Suprapubic skin (tissue), 4 donors: ENCODE results near the gene TMCC1. TPM values are rescaled to one million over a fixed set of nuclear protein-coding genes. Genes with fewer than 3 reads are reported as not detected.

ENCODE experiments used
- DNase-seq, 2 donors: peaks; one replicate each; pipeline ENCODE4 v3.0.0-alpha.2; 2019; ENCODE audit warnings: low spot score in 2 of 2
- H3K27ac ChIP-seq: fragments of 200-600 bp; sonication (generic); one replicate; pipeline ENCODE4 v1.5.1; 2019
- H3K27me3 ChIP-seq: fragments of 200-600 bp; sonication (generic); one replicate; pipeline ENCODE4 v1.5.1; 2019
- H3K36me3 ChIP-seq: fragments of 200-600 bp; sonication (generic); one replicate; pipeline ENCODE4 v1.5.1; 2019
- H3K4me1 ChIP-seq: fragments of 200-600 bp; sonication (generic); one replicate; pipeline ENCODE4 v1.5.1; 2019
- H3K4me3 ChIP-seq: fragments of 200-600 bp; sonication (generic); one replicate; pipeline ENCODE4 v1.5.1; 2019; ENCODE audit warnings: mild to moderate bottlenecking
- H3K9me3 ChIP-seq: fragments of 200-600 bp; sonication (generic); one replicate; pipeline ENCODE4 v1.5.1; 2019
- EP300 ChIP-seq: sonication (generic); formaldehyde crosslinking; IDR thresholded peaks from one replicate; pipeline ENCODE4 v1.6.1; 2017; ENCODE audit warnings: antibody characterized with exemption
- POLR2A ChIP-seq, 2 donors: fragments of 450-650 bp; IDR thresholded peaks; one replicate each; pipeline ENCODE4 v1.6.1; 2017; ENCODE audit warnings: antibody characterized with exemption in 2 of 2, mild to moderate bottlenecking in 2 of 2, moderate library complexity in 2 of 2
- POLR2AphosphoS5 ChIP-seq, 3 donors: sonication (generic); formaldehyde crosslinking; IDR thresholded peaks; one replicate each; pipeline ENCODE4 v1.6.1; 2017; ENCODE audit warnings: antibody characterized with exemption in 3 of 3
- WGBS: methylation state at CpG from one replicate; pipeline ENCODE4 v1.1.5; 2018; 5-methylcytosine and 5-hydroxymethylcytosine counted together
- total RNA-seq, 4 donors: library from RNA; depleted of rRNA; stranded (reverse); fragments of >200 nt; gene quantifications; one replicate each; pipeline ENCODE4 v1.1.0, GENCODE V29; 2016
- TF ChIP-seq, protein P1 (sequence below), 2 donors: fragments of 200-600 bp in 1 of 2; fragments of 450-650 bp in 1 of 2; sonication (generic) in 1 of 2; IDR thresholded peaks; one replicate each; pipeline ENCODE4 v1.5.1; 2016 to 2019; ENCODE audit warnings: antibody characterized with exemption in 2 of 2, mild to moderate bottlenecking in 1 of 2, moderate library complexity in 1 of 2

Gene TMCC1
- total RNA-seq, 4 donors from 2014 or later, result 14.6 to 26.4 (median 22.4) TPM

DNA sequence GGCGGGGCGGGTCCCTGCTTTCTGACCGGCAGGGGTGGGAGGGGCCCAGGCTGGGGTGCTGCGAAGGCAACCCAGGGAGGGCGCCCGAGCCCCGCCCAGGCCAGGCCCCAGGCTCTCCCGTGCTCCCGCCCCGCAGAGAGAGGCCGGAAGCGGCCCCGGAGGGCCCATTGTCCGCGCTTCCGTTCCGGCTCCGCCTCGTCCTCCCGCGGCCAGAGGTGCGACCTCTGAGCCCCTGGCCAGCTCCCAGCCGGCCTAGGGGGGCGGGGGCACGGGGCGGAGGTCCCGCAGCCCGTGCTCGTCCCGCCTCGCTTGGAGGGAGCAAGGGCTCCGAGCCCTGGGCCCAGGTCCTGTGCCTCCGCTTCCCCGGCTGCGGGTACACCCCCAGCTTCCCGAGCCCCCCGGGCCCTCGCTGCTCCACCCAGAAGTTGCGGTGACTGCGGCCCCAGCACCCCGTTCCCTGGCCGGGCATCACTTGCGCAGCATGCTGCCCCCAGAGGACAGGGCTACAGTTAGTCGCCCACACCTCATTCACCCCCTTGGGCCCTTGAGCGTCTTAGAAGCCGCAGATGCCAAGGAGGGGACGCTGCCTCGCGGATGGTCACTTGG, 266.7 kb downstream of the TMCC1 start:
- DNase-seq, result peak; percentile 92 to 94
- WGBS, result 0% methylated on average over 5 of the region's 49 CpGs
- peaks cover 66% of the 10 kb centered on the region for H3K4me1 ChIP-seq

DNA sequence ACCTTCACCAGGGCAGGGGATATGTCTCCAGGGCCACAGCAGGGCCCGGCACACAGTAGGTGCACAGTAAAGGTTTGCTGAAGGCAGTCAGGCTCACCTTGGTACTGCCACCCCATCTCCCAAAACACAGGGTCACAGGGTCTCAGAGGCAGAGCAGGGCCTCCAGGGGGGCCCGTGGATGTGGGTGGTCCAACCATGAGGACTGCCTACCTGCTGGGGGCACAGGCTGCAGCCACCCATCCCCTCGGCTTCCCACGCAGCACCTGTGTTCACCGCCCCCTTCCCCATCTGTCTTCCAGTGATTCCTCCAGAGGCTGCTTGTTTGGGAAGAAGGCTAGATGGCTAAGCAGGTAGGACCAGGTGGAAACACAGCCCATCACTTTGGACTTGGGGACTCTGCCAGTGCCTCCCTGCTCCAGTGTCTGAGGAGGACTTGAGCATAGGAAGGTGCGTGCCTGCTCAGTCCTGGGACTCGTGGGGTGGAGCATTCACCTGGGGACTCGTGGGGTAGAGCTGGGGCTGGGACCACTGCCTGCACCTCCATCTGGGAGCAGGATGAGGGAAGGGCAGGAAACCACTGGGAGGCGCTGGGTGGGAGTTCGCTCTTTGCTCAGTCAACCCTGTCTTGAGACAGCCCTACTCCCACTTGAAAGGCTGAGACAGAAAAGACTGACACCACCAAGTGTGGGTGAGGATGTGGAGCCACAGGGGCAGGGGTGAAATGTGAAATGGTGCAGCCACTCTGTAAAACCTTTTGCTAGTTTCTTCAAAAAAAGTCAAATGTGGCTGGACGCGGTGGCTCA, 268.2 kb downstream of the TMCC1 start:
- Histone ChIP-seq H3K9me3 (no peaks in the 10 kb centered on the region), H3K27me3 (no peaks in the 10 kb centered on the region), H3K4me1 (peaks cover 69% of the 10 kb centered on the region), H3K27ac (peak overlapping the region; percentile 94), H3K4me3 (no peak overlapping the region), H3K36me3 (no peaks in the 10 kb centered on the region)
- TF ChIP-seq, protein P1, sequence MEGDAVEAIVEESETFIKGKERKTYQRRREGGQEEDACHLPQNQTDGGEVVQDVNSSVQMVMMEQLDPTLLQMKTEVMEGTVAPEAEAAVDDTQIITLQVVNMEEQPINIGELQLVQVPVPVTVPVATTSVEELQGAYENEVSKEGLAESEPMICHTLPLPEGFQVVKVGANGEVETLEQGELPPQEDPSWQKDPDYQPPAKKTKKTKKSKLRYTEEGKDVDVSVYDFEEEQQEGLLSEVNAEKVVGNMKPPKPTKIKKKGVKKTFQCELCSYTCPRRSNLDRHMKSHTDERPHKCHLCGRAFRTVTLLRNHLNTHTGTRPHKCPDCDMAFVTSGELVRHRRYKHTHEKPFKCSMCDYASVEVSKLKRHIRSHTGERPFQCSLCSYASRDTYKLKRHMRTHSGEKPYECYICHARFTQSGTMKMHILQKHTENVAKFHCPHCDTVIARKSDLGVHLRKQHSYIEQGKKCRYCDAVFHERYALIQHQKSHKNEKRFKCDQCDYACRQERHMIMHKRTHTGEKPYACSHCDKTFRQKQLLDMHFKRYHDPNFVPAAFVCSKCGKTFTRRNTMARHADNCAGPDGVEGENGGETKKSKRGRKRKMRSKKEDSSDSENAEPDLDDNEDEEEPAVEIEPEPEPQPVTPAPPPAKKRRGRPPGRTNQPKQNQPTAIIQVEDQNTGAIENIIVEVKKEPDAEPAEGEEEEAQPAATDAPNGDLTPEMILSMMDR (IDR thresholded peaks at IDR 0.05), result no peak
- TF ChIP-seq EP300 (no peak), POLR2AphosphoS5 (IDR thresholded peaks at IDR 0.05) (no peak), POLR2A (IDR thresholded peaks at IDR 0.05) (no peak)
- WGBS, result 92% methylated on average over 7 of the region's 12 CpGs
- DNase-seq, result peak; percentile 73 to 74

More for the DNA sequence above, 266.7 kb downstream of the TMCC1 start:
- TF ChIP-seq, protein P1 (IDR thresholded peaks at IDR 0.05), result no peak
- TF ChIP-seq POLR2AphosphoS5 (IDR thresholded peaks at IDR 0.05), result peak in 1 of 3 donors; percentile 9
- TF ChIP-seq POLR2A (IDR thresholded peaks at IDR 0.05), result peak in 1 of 2 donors; percentile 59
- no peak for TF ChIP-seq EP300
- Histone ChIP-seq H3K4me3 (peak overlapping the region; percentile 60), H3K27ac (peak overlapping the region; percentile 94), H3K36me3 (no peaks in the 10 kb centered on the region), H3K9me3 (no peaks in the 10 kb centered on the region), H3K27me3 (no peaks in the 10 kb centered on the region)

DNA sequence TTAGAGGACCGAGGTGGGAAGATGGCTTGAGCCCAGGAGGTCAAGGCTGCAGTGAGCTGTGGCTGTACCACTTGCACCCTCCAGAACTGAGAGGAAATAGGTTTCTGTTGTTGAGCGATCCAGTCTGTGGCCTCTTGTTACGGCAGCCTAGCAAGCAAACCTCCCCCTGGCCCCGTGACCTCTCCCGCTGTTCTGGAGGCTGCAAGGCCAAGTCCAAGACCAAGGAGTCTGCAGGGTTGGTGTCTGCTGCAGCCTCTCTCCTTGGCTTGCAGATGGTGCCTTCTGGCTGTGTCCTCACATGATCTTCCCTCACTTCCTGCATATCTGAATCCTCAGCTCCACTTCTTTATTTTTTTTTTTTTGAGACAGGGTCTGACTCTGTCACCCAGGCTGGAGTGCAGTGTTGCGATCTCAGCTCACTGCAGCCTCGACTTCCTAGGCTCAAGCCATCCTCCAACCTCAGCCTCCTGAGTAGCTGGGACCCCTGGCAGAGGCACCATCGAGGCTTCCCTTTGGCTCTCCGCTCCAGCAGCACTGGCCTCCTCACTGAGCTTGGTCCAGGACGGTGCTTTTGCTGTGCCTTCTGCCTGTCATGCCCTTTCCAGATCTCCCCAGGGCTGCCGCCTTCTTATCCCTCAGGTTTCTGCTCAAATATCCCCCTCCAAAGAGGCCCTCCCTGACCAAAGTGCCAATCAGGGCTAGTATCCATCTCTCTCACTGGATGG, 269.0 kb downstream of the TMCC1 start:
- Histone ChIP-seq H3K36me3 (no peaks in the 10 kb centered on the region), H3K4me1 (peaks cover 73% of the 10 kb centered on the region), H3K27me3 (no peaks in the 10 kb centered on the region), H3K27ac (peak overlapping the region; percentile 94), H3K4me3 (no peak overlapping the region), H3K9me3 (no peaks in the 10 kb centered on the region)
- 64% methylated on average over 11 of the region's 11 CpGs for WGBS
- DNase-seq, result peak; percentile 64 to 76
- TF ChIP-seq EP300, result no peak
- no peak for TF ChIP-seq POLR2A (IDR thresholded peaks at IDR 0.05)
- TF ChIP-seq, protein P1 (IDR thresholded peaks at IDR 0.05), result no peak
- no peak for TF ChIP-seq POLR2AphosphoS5 (IDR thresholded peaks at IDR 0.05)

DNA sequence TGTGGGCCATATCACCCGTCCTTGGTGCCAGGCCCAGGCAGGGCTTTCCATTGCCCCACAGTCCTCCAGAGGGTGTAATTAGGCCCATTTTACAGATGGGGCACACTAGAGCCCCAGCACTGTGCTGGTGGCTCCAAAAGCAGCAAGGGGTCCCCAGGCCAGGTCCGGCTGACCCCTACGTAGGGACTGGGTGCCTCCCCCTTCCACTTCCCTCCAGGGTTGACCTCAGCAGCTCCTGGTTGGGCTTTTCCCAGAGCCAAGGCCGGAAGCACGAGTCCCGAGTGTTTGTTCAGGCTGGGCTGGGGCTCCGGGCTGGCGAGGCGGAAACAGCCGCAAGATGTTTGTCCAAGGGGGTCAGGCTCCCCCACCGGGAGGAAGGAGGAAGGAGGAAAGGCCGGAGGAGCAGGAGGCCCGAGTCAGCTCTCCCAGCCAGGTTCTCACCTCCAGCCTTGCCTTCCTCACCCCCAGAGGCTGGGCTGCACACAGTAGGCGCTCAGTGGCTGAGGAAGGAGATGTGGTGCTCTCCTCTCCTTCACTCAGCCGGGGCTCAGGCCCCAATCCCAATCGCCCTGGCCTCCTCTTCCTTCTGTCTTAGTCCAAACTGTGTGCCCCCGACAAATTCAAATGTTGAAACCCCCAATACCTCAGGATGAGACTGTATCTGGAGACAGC, 269.9 kb downstream of the TMCC1 start:
- no peaks in the 10 kb centered on the region for H3K27me3 ChIP-seq
- H3K4me1 ChIP-seq, result peaks cover 80% of the 10 kb centered on the region
- peak overlapping the region; percentile 58 for H3K27ac ChIP-seq
- WGBS, result 81% methylated on average over 10 of the region's 17 CpGs
- H3K4me3 ChIP-seq, result no peak overlapping the region
- H3K9me3 ChIP-seq, result no peaks in the 10 kb centered on the region
- peak; percentile 85 to 89 for DNase-seq
- TF ChIP-seq, protein P1 (IDR thresholded peaks at IDR 0.05), result no peak
- no peak for TF ChIP-seq POLR2A (IDR thresholded peaks at IDR 0.05)
- TF ChIP-seq POLR2AphosphoS5 (IDR thresholded peaks at IDR 0.05), result no peak
- TF ChIP-seq EP300, result no peak
- H3K36me3 ChIP-seq, result no peaks in the 10 kb centered on the region
